ENCODE results near the gene TRPM5.

TRPM5 gene

DNA sequence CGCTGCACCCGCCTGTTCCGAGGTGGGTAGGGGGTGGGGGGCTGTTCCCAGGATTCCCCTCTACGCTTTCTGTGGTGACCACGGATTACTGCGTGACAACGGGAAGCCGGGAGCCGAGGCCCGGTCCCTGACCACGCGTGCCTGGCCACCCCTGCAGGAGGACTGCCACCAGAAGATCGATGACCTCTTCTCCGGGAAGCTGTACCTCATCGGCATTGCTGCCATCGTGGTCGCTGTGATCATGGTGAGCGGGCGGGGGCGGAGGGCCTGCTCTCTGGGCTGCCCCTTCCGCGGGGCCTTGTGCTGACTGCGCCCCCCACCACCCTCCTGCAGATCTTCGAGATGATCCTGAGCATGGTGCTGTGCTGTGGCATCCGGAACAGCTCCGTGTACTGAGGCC lies 47.8 kb downstream of the TRPM5 start:
- TF ChIP-seq CTCF (IDR thresholded peaks at IDR 0.05; ENCODE audit: low read depth, low read length, missing control alignments): no peak
- in situ Hi-C loops (cut with HindIII; ENCODE audit: low pct_ligation_motif_present, low sequenced_read_pairs): no loop called here
- no peak for DNase-seq
- Histone ChIP-seq H3K27ac (no peak overlapping the region), H3K27me3 (replicated peaks) (no peaks in the 10 kb centered on the region), H3K36me3 (replicated peaks) (peaks cover 49% of the 10 kb centered on the region), H3K4me3 (ENCODE audit: low read depth, low read length) (no peak overlapping the region)

GRCh38 chr11:2395856-2396255 lies 48.5 kb downstream of the TRPM5 start:
- DNase-seq: no peak
- TF ChIP-seq CTCF (IDR thresholded peaks at IDR 0.05; ENCODE audit: low read depth, low read length, missing control alignments): no peak
- H3K27me3 ChIP-seq (replicated peaks): no peaks in the 10 kb centered on the region
- H3K36me3 ChIP-seq (replicated peaks): peaks cover 51% of the 10 kb centered on the region
- in situ Hi-C loops (cut with HindIII; ENCODE audit: low pct_ligation_motif_present, low sequenced_read_pairs): no loop called here
- no peak overlapping the region for H3K4me3 ChIP-seq (ENCODE audit: low read depth, low read length)
- no peak overlapping the region for H3K27ac ChIP-seq

- no peak for DNase-seq
- no peak for TF ChIP-seq CTCF (IDR thresholded peaks at IDR 0.05; ENCODE audit: low read depth, low read length, missing control alignments)
- H3K27ac ChIP-seq: no peak overlapping the region
- peaks cover 51% of the 10 kb centered on the region for H3K36me3 ChIP-seq (replicated peaks)
- no peaks in the 10 kb centered on the region for H3K27me3 ChIP-seq (replicated peaks)
- in situ Hi-C loops (cut with HindIII; ENCODE audit: low pct_ligation_motif_present, low sequenced_read_pairs): no loop called here
- no peak overlapping the region for H3K4me3 ChIP-seq (ENCODE audit: low read depth, low read length)
These were observed 49.0 kb downstream of the TRPM5 start for GRCh38 chr11:2395211-2395730.

DNA sequence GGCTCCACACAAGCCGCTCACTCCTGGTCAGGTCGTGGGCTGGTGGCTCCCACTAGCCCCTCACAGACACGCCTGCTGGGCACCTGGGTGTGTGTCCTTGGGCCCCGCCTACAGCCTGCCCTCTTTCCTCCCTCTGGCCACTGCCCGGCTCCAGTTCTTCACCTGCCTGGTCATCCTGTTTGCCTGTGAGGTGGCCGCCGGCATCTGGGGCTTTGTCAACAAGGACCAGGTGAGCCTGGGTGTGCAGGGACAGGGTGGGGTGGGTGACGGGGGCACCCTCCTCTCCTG lies 49.6 kb downstream of the TRPM5 start:
- no peak overlapping the region for H3K4me3 ChIP-seq (ENCODE audit: low read depth, low read length)
- H3K27ac ChIP-seq: no peak overlapping the region
- H3K36me3 ChIP-seq (replicated peaks): peaks cover 56% of the 10 kb centered on the region

More for the DNA sequence above, 49.6 kb downstream of the TRPM5 start:
- in situ Hi-C loops (cut with HindIII; ENCODE audit: low pct_ligation_motif_present, low sequenced_read_pairs): no loop called here
- no peak for TF ChIP-seq CTCF (IDR thresholded peaks at IDR 0.05; ENCODE audit: low read depth, low read length, missing control alignments)
- DNase-seq: no peak
- H3K27me3 ChIP-seq (replicated peaks): no peaks in the 10 kb centered on the region

Measured in brain microvascular endothelial cell (primary cell).